Left ventricle myocardium inferior (tissue), 1 donor: Measurements from ENCODE around the gene CAPN2. TPM values are rescaled to one million over a fixed set of nuclear protein-coding genes. Genes with fewer than 3 reads are reported as not detected.

ENCODE experiments used
- DNase-seq: peaks from one replicate; pipeline ENCODE4 v3.0.0-alpha.2; 2020
- H3K27ac ChIP-seq: fragments of 200-600 bp; replicated peaks from 2 replicates; pipeline ENCODE4 v1.8.0; 2021
- H3K27me3 ChIP-seq: fragments of 200-600 bp; 2 replicates; pipeline ENCODE4 v1.8.0; 2021; ENCODE audit warnings: low read depth
- H3K36me3 ChIP-seq: fragments of 200-600 bp; 2 replicates; pipeline ENCODE4 v1.8.0; 2021
- H3K4me1 ChIP-seq: fragments of 200-600 bp; 2 replicates; pipeline ENCODE4 v1.8.0; 2021
- H3K4me3 ChIP-seq: fragments of 200-600 bp; 2 replicates; pipeline ENCODE4 v1.8.0; 2021; ENCODE audit warnings: mild to moderate bottlenecking, moderate library complexity
- H3K9me3 ChIP-seq: fragments of 200-600 bp; replicated peaks from 2 replicates; pipeline ENCODE4 v1.8.0; 2021
- CTCF ChIP-seq: fragments of 200-600 bp; IDR thresholded peaks from 2 replicates; pipeline ENCODE4 v1.8.0; 2021; ENCODE audit warnings: antibody characterized with exemption, mild to moderate bottlenecking, borderline replicate concordance
- intact Hi-C: fragments of 100-400 bp; cut with micrococcal nuclease; formaldehyde crosslinking; loops from one replicate; pipeline ENCODE4 v1.11.0; 2022
- total RNA-seq: library from RNA; stranded (reverse); fragmentation: NEBNext Ultra II Directional; extraction: Animal tissue kit (Norgen Biotek cat#: 25700); gene quantifications from one replicate; pipeline ENCODE4 v1.2.1, GENCODE V29; 2021
- donor health status: DM: no; HTN: yes; CAD: no; lungs with severe emphysema.

CAPN2 gene
- total RNA-seq, 1 donor from 2014 or later, result 65.3 TPM

- no peaks in the 10 kb centered on the region for H3K36me3 ChIP-seq
- H3K9me3 ChIP-seq, result no peaks in the 10 kb centered on the region
- intact Hi-C loops, result no loop called here
- DNase-seq, result no peak
- H3K4me3 ChIP-seq, result no peak overlapping the region
- no peaks in the 10 kb centered on the region for H3K4me1 ChIP-seq
- H3K27ac ChIP-seq, result no peak overlapping the region
- no peak for TF ChIP-seq CTCF
- peaks cover 16% of the 10 kb centered on the region for H3K27me3 ChIP-seq
Observed at GRCh38 chr1:223682502-223682901, 29.8 kb upstream of the CAPN2 start.

GRCh38 chr1:223683586-223684487 lies 28.5 kb upstream of the CAPN2 start:
- Histone ChIP-seq H3K27ac (no peak overlapping the region), H3K36me3 (no peaks in the 10 kb centered on the region), H3K9me3 (no peaks in the 10 kb centered on the region), H3K4me3 (no peak overlapping the region), H3K27me3 (peaks cover 16% of the 10 kb centered on the region), H3K4me1 (no peaks in the 10 kb centered on the region)
- intact Hi-C loops, result no loop called here
- TF ChIP-seq CTCF, result peak; percentile 69
- DNase-seq, result peak; percentile 29

GRCh38 chr1:223684488-223684792 lies 27.9 kb upstream of the CAPN2 start:
- intact Hi-C loops, result no loop called here
- TF ChIP-seq CTCF, result no peak

GRCh38 chr1:223691121-223691520 lies 21.2 kb upstream of the CAPN2 start:
- TF ChIP-seq CTCF, result no peak
- H3K4me3 ChIP-seq, result no peak overlapping the region
- intact Hi-C loops, result no loop called here
- no peaks in the 10 kb centered on the region for H3K36me3 ChIP-seq
- no peak for DNase-seq
- H3K27me3 ChIP-seq, result peaks cover 9% of the 10 kb centered on the region
- no peak overlapping the region for H3K27ac ChIP-seq
- H3K4me1 ChIP-seq, result no peaks in the 10 kb centered on the region
- no peaks in the 10 kb centered on the region for H3K9me3 ChIP-seq

More at GRCh38 chr1:223684488-223684792, 27.9 kb upstream of the CAPN2 start:
- DNase-seq, result no peak
- Histone ChIP-seq H3K27me3 (peaks cover 21% of the 10 kb centered on the region), H3K4me3 (no peak overlapping the region), H3K27ac (no peak overlapping the region), H3K4me1 (no peaks in the 10 kb centered on the region), H3K36me3 (no peaks in the 10 kb centered on the region), H3K9me3 (no peaks in the 10 kb centered on the region)

GRCh38 chr1:223695014-223695548 lies 17.3 kb upstream of the CAPN2 start:
- Histone ChIP-seq H3K27me3 (no peaks in the 10 kb centered on the region), H3K4me3 (no peak overlapping the region), H3K27ac (no peak overlapping the region), H3K36me3 (no peaks in the 10 kb centered on the region), H3K4me1 (peaks cover 4% of the 10 kb centered on the region), H3K9me3 (no peaks in the 10 kb centered on the region)
- no peak for TF ChIP-seq CTCF
- intact Hi-C loops, result no loop called here
- no peak for DNase-seq
